ENCODE data around the gene LSG1.

Gene LSG1

DNA sequence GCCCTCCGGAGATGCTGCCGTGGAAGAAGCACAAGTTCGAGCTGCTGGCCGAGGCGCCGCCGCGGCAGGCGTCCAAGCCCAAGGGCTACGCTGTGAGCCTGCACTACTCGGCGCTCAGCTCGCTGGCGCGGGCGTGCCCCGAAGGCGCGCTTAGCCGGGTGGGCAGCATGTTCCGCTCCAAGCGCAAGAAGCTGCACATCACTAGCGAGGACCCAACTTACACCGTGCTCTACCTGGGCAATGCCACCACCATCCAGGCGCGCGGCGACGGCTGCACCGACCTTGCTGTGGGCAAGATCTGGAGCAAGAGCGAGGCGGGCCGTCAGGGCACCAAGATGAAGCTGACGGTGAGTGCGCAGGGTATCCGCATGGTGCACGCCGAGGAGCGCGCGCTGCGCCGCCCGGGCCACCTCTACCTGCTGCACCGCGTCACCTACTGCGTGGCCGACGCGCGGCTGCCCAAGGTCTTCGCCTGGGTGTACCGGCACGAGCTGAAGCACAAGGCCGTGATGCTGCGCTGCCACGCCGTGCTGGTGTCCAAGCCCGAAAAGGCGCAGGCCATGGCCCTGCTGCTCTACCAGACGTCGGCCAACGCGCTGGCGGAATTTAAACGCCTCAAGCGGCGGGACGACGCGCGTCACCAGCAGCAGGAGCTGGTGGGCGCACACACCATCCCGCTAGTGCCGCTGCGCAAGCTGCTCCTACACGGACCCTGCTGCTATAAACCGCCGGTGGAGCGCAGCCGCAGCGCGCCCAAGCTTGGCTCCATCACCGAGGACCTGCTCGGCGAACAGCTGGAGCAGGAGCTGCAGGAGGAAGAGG, 15.0 kb upstream of the LSG1 start:
- no peak for DNase-seq

DNA sequence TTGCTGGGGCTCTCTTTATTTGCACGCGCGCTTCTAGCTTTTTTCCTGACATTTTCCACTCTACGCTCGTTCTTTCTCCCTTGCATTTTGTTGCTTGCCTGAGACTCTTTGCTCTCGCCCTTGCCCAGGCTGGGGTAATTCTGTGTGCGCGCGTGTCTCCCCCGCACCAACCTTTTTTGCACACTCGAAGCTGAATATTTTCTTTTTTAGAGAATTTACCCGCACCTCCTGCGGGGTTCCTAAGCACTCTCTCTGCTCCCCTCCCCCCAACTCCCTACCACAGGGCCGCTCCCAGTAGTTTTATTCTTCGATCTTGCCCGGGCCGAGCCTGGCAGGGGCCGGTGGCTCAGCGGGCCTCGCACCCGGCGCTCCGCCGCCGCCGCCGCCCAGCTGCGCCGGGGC, 14.4 kb upstream of the LSG1 start:
- DNase-seq = no peak

DNA sequence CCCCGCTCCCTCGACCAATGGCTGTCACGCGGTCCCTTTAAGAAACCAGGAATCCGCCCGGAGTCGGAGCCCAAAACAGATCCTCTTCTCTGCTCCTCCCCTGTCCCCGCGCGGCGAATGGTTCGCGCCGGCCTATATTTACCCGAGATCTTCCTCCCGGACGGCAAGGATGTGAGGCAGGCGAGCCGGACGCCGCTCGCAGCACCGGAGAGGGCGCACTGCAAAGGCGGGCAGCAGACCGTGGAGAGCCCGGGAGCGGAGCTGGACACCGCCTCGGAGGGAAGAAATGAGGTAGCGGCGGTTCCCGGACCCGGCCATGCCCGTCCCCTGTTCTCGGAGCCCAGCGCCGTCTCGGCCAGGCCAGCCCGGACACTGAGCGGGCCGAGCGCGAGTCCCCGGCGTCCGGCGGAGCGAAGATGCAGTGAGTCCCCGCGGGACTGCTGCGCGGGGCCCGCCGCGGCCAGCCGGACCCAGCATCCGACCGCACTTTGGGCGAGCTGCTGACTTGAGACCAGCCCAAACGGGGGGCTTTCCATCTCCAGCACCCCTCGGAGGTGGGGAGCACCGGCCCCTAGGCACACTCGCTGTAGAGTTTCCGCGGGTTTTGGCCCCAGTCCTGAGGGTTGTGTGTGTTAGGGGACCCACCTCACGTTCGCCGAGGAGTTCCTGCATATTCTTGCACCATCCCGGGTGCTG, 13.9 kb upstream of the LSG1 start, which contains the start of gene FAM43A:
FAM43A (plus strand) TSS at position 166 of the 696 bp plus-strand sequence. CDS start 944 bp downstream, outside the sequence.
- DNase-seq = peak; percentile 40

DNA sequence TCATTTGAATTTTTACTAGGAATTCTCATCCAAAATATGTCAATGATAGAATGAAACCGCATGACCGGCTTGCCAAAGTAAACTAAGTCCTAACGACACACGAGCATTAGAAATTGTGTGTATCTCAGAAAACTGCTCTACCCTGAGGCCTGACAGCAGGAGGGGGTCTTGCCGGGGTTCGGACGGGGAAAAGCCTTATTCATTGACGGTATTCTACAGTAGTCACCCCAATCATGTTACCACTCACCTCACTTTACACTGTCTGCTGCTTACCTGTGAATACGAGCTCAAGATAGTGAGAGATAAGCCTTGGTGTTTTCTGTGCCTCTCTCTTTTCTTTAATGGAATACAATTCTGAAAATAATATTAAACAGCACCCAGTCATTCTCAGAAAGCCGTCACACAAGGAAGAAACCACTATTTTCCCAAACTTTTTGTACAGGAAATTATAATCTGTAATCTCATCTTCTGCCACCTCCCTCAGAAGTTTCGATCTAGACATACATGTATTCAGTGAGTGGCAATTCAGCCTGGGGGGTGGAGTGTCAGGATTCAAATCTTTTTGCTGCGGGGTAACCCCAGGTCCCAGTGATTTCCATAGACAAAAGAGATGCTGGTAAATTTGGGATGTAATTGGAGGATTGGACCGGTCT, 13.2 kb upstream of the LSG1 start:
- DNase-seq = no peak

DNA sequence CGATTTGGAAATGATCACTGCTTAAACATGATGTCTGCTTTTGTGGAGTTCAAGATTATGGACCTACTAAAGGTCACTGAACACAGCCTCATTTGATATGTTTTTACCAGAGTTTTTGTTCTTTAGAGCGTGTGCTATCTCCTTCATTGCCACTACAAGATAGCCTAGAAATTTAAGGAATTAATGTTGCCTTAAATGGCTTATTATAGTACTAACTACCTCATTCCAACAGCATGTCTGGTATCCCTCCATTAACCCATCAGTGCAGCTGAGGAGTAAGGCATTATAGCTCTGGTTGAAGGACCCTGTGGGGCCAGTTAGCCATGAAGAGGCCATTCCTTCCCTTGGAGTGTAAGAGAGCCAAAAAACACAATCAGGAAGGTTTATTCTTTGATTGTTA, 11.4 kb upstream of the LSG1 start:
- no peak for DNase-seq

DNA sequence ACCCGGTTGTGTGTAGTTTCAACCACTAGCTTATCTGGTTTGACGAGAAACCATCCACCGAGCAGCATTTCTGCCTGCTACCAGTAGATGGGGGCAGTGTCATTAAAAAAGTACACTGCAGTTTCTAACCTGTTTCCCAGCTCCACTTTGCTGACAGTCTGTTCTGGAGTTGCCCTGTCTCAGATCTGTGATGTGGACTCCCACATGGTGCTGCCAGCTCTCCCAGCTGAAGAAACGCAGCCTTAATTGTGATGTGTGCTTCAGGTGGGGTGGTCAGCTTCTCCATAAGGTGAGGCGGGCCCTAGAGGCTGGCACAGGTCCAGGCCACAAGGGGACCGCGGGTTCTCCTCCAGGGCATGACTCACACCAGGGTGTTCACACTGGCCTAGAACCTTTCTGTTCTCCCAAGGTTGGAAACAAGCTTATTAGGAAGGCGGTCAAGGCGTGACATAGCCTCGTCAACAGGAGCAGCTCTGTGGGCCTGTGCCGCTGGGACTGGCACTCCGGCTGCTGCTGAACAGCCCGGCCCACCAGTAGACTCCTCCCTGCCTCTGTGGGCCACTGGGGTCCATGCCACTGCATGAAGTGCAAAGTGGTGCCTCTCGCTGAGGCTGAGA, 10.8 kb upstream of the LSG1 start:
- DNase-seq = peak; percentile 29

DNA sequence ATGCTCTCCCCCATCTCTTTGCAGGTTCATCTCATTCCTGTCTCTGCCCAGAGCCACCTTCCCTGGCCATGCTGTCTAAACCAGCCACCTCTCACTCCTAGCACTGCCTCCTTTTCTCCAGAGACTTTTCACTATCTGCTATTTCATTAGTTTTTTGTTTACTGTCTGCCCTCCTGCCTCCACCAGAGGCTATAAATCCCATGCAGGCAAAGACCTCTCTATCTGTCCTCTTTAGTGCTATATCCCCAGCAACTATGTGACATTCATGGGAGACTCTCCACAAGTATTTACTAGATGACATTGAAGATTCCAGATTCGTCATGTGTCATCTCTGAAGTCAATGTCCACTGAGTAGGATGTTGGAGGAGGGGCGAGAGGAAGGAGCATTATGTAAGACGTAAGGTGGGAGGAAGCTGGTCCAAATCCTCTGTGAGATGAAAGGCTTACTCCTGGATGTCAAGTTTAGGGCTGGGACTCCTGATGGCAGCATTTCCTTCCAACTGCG, 10.2 kb upstream of the LSG1 start:
- DNase-seq = no peak

DNA sequence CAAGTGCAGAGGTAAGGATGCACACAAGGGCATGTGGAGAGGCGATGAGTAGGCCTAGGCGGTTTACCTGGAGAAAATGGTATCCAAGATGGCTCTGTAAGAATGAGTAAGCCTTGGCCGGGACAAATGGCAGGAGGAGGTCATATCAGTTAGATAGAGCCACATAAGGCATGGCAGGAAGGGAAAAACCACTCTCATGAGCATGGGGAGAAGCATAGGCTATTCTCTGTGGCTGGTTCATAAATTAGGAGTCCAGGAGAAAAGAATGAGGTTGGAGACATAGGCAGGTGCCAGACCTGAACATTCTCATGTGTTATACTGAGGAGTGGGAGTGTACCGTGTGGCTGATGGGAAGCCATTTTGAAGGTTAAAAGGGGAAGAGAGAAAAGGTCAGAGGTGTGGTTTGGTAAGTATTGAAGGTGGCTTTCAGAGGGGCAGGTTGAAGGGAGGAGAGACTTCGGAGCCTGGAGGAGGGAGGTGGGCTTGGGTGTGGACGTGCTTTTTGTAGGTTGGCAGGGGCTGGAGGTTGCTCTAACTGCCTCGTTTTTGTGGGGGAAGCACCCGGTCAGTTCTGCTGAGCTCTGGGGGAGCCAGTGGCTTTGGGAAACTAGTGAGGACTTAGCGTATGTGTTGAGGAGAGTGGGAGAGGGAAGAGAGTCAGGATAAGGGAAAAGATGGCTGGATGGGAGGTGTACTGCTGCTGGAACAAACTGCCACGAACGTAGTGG, 9.1 kb upstream of the LSG1 start:
- DNase-seq = no peak

DNA sequence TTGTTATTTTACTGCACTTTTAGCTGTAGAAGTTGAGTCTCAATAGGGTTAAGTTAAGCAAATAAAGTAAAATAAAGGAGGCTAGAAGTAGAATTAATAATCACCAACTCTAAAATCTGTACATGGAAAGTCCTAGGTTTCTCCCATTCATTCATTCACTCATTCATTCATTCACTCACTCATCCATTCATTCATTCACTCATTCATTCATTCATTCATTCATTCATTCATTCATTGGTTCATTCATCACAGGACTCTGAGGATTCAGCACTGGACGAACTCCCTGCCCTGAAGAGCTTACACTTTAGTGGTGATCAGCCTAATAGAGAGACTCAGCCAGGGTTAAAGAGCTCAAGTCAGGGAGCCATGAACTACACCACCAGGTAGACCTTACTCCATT, 4.5 kb upstream of the LSG1 start:
- DNase-seq = no peak

DNA sequence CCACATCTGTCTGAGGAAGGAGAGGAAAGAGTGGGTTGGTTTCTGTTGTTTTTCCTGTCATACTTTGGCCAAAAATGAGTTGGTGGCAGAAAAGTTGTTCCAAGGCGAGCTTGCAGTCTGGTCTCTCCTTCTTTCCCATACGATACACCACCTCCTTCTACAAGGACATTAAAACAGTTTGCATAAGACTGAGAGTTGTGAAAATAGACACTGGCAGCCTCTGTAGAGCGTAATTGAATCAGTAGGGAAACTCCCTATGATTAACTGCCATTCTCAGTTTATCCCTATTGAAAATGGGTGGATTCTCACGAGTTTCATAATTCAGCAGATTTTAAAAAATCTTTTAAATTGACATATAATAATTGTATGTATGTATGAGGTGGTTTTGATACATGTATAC, 3.7 kb upstream of the LSG1 start:
- no peak for DNase-seq

DNA sequence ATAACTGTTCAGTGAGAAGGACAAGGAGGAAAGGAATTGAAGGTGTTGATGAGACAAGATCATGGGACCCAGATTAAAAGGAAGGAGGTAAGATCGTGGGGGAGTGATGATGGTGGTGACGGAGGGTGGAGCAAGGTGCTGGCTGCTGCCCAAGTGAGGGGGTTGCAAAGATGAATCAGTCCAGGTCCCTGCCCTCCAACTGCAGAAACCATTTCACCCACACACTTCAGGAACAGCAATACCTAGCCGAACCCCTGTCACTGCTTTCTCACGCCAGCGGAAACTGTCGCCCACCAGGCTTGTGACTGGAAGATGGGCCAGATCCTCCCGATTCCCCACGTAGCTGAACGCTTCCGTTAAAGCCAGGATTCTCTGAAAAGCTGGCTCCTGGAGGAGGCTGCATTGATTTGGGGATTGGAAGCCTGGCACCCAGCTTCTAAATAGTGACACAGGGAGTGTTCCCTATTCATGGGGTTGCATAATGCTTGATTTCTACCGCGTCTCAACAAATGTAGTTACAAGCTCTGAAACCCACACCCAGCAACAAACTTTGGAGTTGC, 3.2 kb upstream of the LSG1 start:
- DNase-seq = no peak

DNA sequence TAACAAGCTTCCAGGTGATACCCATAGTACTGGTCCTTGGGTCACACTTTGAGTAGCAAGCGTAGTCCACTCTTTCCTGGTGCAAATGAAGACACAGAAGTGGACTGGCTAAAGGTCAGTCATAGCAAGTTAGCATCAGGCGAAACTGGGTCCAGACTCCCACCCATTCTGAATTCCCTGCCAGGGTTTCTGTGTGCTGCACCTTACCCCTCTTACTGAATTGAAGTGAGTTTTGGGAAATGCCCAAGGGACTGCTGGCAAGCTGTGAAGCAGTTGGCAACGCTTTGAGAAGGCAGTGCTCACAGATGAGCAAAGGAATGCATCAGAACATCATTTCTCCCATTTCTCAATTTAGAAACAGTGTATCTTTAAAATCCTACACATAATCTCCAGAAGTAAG, 1.8 kb upstream of the LSG1 start:
- no peak for DNase-seq

DNA sequence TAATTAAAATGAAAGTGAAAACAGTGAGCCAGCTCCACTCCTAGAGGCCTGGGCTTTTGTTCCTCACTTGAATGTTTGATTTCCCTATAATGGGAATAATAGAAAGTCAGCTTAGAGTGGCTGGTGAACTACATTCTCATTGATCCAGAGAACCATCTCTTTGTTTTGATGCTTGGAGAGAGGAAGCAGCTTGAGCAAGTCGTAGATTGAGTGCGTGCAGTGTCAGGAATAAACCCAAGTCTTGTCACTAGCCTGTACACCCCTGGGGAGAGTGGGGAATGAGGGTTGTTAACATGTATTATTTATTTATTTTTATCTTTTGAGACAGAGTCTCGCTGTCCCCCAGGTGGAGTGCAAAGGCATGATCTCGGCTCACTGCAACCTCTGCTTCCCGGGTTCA, 885 bp upstream of the LSG1 start:
- no peak for DNase-seq

DNA sequence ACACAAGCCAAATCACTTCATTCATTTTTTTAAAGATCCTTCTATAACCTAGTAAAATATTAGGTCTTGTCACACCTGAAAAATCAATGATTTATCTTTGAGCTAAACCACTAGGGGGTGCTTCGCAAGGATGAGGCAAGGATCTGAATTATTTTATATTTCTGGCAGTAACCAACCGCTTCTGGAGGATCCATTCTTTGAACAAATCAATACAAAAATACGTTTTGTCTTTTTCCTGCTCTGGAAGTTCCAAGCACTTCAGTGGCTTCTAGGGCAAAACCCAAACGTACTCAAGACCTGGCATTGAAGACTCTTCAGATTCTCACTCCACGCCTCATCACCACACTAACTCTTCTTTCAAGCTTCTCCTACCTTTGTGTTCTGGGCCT, 486 bp downstream of the LSG1 start:
- no peak for DNase-seq

DNA sequence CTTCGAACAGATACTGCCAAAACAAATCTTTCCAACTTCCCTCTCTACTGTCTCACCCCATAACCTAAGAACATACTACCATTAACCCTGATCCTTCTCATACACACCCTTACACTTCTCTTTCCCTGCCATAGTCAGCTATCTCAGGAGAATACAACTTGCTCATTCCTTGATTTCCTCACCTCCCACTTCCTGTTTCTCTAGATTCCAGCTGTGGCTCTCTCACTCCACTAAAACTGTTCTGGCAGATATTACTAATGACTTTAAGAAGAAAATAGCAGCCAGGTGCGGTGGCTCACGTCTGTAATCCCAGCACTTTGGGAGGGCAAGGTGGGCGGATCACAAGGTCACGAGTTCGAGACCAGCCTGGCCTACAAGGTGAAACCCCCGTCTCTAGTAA, 4.6 kb downstream of the LSG1 start:
- DNase-seq = no peak

DNA sequence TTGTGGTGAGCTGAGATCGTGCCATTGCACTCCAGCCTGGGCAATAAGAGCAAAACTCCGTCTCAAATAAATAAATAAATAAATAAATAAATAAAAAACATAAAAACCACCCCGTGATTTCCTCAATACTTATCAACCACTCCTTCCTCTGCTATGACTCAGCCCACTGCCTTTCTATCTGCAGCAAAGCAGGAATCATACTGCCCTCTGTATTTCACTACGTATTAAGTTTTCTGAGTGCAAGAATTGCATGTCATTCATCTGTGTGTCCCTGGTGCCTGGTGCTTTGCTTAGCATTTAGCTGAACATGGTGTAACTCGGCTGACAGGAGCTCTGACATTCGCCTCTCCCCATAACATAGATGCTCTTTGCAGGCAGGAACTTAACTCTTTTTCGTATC, 7.1 kb downstream of the LSG1 start:
- no peak for DNase-seq

DNA sequence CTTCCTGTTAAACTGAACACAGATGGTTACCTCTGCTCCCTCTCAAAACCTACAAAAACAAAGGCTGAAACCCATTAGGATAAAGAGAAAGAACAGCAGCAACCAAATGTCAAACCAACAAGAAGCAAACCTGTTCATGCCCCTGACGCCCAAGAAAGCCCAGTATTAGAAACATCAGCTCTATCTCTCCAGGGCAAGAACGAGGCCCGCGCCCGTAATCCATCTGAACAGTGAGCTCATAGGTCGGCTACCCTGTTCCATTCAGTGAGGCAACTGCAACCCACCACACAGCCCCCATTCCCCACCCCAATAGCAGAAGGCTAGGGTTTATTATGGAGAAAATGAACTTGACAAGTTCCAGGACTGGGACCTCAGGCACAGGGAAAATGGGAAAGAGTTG, 10.0 kb downstream of the LSG1 start:
- no peak for DNase-seq

DNA sequence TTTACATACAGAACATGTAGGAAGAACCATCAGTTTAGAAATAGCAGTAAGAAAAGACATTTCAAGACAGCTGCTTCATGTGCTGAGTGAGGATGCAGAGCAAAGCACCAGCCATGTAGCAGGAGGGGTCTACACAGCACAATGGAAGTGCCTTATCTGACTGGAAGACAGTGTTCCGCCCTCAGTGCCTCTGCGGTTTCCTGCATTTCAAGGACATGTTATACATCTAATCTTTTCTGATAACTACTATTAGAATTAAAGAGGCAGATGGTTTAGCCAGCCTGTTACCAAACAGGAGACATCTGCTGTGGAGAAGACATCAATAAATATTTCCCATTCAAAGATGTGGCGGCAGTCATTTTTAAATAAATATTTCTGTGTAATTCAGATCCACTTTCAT, 10.6 kb downstream of the LSG1 start:
- no peak for DNase-seq

DNA sequence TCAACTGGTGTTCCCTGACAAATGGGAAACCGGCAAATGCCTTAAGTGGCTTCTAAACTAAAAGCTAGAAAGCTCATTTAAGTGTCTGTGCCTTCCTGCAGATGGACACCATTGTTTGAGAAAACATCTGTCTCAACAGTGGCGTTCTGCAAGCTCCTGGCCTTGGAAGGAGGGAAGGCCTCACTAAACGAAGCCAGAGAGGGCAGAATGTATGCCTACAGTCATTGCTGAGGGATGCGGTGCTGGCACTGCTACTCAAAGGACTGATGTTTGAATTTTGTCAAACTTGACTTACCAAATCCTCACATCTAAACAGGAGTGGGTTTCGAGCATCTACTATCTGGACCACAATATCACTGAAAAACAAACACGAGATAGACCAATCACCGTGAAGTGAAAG, 12.2 kb downstream of the LSG1 start:
- no peak for DNase-seq

DNA sequence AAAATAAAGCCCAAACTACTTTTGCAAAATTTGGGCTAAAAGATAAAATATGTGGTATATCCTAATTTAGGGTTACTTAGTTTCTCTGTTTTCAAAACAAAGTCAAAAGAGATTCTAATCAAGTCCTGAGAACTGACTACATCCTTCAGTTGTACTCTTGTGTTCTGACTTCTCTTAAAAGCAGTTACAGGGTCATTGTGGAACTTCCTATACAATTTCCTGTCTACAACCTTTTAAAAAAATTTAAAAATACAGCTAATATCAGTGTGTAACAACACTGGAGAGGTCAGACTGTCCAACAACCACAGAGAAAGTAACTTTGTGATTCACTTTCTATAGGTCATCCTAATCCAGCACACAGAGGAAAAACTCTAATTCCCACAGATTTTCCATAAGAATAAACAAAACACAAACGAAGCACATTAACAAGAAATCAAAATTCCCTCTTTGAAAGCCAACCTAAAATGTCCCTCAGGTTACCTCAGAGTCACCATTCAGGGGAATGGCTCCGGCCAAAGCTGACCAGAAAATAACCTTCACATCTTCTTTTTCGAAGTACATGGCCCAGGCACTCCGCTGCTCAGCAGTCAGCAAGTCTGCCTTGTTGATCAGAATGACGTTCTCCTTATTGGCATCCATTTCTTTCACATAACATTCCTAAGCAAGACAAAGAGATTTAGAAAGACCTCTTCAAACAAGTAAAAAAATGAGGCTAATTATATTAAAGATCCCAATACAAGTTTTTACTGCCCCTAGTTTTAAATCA, 13.3 kb downstream of the LSG1 start:
- DNase-seq = no peak

DNA sequence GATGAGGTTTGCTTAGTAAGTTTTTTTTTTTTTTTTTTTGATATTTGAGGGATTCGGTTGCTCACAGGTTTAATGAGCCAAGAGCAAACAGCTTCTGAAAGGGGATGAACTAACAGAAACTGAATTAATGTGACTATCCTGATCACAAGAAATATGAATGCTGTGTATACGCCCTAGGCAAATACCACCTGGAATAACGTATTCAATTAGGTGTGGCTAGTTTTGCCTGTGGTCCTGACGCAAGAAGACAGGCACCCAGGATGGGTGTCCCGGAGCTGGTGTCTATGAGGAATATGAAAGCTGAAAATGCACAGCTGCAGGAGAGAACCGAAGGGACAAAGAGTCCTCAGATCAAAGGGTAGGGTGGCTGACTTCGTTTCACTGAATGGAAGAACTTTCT, 14.6 kb downstream of the LSG1 start:
- DNase-seq = no peak

DNA sequence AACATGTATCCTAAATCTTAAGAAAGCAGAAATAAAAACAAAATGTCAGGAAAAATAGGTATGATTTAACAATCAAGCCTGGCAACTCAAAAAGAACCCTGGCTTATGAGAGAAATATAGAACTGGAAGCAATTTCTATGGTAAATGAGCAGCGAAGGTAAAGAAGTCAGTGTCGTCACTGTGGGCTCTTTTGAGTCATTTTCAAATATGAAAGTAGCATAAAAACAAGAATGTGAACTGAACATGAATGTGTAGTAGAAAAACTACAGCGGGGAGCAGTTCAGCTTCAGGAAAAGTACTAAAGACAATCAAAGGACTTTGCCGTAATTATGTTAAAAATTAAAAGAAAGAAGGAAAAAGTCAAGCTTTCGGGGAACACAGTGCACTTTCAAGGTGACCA, 17.5 kb downstream of the LSG1 start:
- no peak for DNase-seq
